ENCODE measurements around the gene HIBCH. TPM values are rescaled to one million over a fixed set of nuclear protein-coding genes. Genes with fewer than 3 reads are reported as not detected.

The HIBCH gene
- total RNA-seq, 1 experiment from 2014 or later, result 21.7 TPM

DNA sequence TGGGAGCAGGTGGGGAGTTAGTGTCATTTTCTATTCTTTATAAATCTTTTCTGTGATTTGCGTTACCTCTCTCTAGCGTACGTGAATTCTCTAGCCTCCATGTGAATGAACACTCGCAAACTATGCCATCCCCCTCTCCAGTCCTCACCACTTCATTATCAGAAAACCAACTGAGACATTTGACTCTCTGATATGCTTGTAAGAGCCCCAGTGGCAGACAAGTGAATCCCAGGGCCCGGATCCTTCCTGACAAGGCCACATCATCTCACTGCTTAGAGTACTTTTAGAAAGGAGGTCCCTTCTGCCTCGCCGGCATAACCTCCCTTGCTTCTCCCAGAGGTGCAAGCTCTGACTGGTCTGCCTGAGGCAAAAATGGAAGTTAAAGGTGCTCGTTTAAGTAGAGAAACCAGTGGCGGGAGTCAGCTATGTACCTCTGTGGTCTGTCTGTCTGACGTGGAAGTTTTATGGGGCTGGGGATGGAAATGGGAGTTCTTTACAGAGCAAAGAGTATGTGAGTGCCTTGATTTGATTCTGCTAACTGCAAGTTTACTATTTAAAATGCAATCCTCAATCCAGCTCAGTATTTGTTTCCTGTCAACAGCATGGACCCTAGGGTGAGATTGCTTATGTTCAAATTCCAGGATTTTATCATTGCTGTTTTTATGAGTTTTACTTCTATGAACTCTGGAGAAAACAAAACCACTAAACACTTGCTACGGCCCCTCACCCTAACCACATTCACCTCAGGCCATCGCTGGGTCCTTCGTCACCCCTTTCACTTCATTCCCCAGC is 142.2 kb downstream of the HIBCH start:
- Histone ChIP-seq H3K27me3 (ENCODE audit: control insufficient read depth, insufficient read depth, low read length) (no peaks in the 10 kb centered on the region; the same call in 1 of the 2 replicates), H3K27ac (ENCODE audit: low read length) (no peak overlapping the region), H3K36me3 (ENCODE audit: control insufficient read depth, insufficient read depth, low read length) (no peaks in the 10 kb centered on the region), H3K9me3 (ENCODE audit: control insufficient read depth, insufficient read depth, low read depth, low read length) (no peaks in the 10 kb centered on the region), H3K4me3 (ENCODE audit: low read depth in 2 of 2, low read length in 2 of 2) (no peak overlapping the region), H3K4me1 (ENCODE audit: control insufficient read depth, insufficient read depth, low read length) (peaks cover 4% of the 10 kb centered on the region; the same call in 1 of the 2 replicates)
- POLR2A ChIA-PET, result no interaction called here
- BruUV-seq (replicated peaks), result no TSS peak
- no peak for TF ChIP-seq TCF7L2 (IDR thresholded peaks at IDR 0.05; ENCODE audit: low read depth, low read length)
- TF ChIP-seq SIN3A (IDR thresholded peaks at IDR 0.05; ENCODE audit: borderline replicate concordance, insufficient read depth, low read depth, low read length), result no peak
- TF ChIP-seq POLR2AphosphoS5 (IDR thresholded peaks at IDR 0.05; ENCODE audit: low read depth, low read length), result no peak
- TF ChIP-seq, protein P1, sequence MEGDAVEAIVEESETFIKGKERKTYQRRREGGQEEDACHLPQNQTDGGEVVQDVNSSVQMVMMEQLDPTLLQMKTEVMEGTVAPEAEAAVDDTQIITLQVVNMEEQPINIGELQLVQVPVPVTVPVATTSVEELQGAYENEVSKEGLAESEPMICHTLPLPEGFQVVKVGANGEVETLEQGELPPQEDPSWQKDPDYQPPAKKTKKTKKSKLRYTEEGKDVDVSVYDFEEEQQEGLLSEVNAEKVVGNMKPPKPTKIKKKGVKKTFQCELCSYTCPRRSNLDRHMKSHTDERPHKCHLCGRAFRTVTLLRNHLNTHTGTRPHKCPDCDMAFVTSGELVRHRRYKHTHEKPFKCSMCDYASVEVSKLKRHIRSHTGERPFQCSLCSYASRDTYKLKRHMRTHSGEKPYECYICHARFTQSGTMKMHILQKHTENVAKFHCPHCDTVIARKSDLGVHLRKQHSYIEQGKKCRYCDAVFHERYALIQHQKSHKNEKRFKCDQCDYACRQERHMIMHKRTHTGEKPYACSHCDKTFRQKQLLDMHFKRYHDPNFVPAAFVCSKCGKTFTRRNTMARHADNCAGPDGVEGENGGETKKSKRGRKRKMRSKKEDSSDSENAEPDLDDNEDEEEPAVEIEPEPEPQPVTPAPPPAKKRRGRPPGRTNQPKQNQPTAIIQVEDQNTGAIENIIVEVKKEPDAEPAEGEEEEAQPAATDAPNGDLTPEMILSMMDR (IDR thresholded peaks at IDR 0.05), result no peak
- TF ChIP-seq, protein P2, sequence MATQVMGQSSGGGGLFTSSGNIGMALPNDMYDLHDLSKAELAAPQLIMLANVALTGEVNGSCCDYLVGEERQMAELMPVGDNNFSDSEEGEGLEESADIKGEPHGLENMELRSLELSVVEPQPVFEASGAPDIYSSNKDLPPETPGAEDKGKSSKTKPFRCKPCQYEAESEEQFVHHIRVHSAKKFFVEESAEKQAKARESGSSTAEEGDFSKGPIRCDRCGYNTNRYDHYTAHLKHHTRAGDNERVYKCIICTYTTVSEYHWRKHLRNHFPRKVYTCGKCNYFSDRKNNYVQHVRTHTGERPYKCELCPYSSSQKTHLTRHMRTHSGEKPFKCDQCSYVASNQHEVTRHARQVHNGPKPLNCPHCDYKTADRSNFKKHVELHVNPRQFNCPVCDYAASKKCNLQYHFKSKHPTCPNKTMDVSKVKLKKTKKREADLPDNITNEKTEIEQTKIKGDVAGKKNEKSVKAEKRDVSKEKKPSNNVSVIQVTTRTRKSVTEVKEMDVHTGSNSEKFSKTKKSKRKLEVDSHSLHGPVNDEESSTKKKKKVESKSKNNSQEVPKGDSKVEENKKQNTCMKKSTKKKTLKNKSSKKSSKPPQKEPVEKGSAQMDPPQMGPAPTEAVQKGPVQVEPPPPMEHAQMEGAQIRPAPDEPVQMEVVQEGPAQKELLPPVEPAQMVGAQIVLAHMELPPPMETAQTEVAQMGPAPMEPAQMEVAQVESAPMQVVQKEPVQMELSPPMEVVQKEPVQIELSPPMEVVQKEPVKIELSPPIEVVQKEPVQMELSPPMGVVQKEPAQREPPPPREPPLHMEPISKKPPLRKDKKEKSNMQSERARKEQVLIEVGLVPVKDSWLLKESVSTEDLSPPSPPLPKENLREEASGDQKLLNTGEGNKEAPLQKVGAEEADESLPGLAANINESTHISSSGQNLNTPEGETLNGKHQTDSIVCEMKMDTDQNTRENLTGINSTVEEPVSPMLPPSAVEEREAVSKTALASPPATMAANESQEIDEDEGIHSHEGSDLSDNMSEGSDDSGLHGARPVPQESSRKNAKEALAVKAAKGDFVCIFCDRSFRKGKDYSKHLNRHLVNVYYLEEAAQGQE (IDR thresholded peaks at IDR 0.05; ENCODE audit: insufficient read depth in 1 of 2, low read depth in 2 of 2, low read length in 1 of 2), result no peak
- ATAC-seq, result no peak
- intact Hi-C loops (cut with micrococcal nuclease; ENCODE audit: unreplicated experiment) (no loop called here), in situ Hi-C loops (cut with HindIII; ENCODE audit: low pct_unique_long_range_greater_than_20kb, low sequenced_read_pairs) (no loop called here)
- no peak for DNase-seq (ENCODE audit: low read depth, low spot score)
- CTCF ChIA-PET, result interaction anchor here (0.6 kb wide), 1 partner anchor 69 kb away, joined by 6 read pairs; no protein-coding TSS in a partner anchor

DNA sequence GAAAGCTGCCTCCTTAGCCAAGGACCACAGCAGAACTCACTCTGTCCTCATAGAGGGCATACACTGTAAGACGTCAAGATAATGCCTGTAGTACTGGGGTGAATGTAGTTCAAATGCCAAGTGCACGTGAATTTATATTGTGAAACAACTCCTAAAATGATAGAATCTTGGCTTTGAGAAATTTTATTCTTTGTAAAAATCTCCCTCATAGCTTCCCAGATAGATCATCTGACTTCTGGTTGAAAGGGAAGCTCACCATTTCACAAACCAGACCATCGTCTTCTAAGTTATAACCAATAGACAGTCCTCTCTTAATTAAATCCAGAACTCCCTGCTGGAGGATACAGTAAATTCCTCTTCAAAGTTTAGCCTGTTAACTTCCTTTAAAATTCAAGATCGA is 146.2 kb downstream of the HIBCH start:
- Histone ChIP-seq H3K9me3 (ENCODE audit: control insufficient read depth, insufficient read depth, low read depth, low read length) (no peaks in the 10 kb centered on the region), H3K36me3 (ENCODE audit: control insufficient read depth, insufficient read depth, low read length) (no peaks in the 10 kb centered on the region), H3K27me3 (ENCODE audit: control insufficient read depth, insufficient read depth, low read length) (no peaks in the 10 kb centered on the region), H3K27ac (ENCODE audit: low read length) (no peak overlapping the region), H3K4me1 (ENCODE audit: control insufficient read depth, insufficient read depth, low read length) (no peaks in the 10 kb centered on the region), H3K4me3 (ENCODE audit: low read depth in 2 of 2, low read length in 2 of 2) (no peak overlapping the region)
- BruUV-seq (replicated peaks), result no TSS peak
- intact Hi-C loops (cut with micrococcal nuclease; ENCODE audit: unreplicated experiment) (no loop called here), in situ Hi-C loops (cut with HindIII; ENCODE audit: low pct_unique_long_range_greater_than_20kb, low sequenced_read_pairs) (no loop called here)
- ChIA-PET POLR2A (no interaction called here), CTCF (no interaction called here)
- TF ChIP-seq POLR2AphosphoS5 (IDR thresholded peaks at IDR 0.05; ENCODE audit: low read depth, low read length) (no peak), TCF7L2 (IDR thresholded peaks at IDR 0.05; ENCODE audit: low read depth, low read length) (no peak), SIN3A (IDR thresholded peaks at IDR 0.05; ENCODE audit: borderline replicate concordance, insufficient read depth, low read depth, low read length) (no peak)
- TF ChIP-seq, protein P2 (IDR thresholded peaks at IDR 0.05; ENCODE audit: insufficient read depth in 1 of 2, low read depth in 2 of 2, low read length in 1 of 2), result no peak
- TF ChIP-seq, protein P1 (IDR thresholded peaks at IDR 0.05), result no peak
- DNase-seq (ENCODE audit: low read depth, low spot score) (no peak), ATAC-seq (no peak)
